Measurements from ENCODE around the gene TMEM9B.

- no peak for TF ChIP-seq RAD21 (conservative IDR thresholded peaks at IDR 0.05)
- TF ChIP-seq CTCF (IDR thresholded peaks at IDR 0.05; ENCODE audit: poor library complexity, severe bottlenecking) = no peak
- no peak for TF ChIP-seq MXI1 (conservative IDR thresholded peaks at IDR 0.05; ENCODE audit: poor library complexity, severe bottlenecking)
- TF ChIP-seq EP300 (conservative IDR thresholded peaks at IDR 0.05; ENCODE audit: poor library complexity, severe bottlenecking) = no peak
- TF ChIP-seq EZH2 (IDR thresholded peaks at IDR 0.05; ENCODE audit: borderline replicate concordance, insufficient read depth, low read length, poor library complexity, severe bottlenecking) = no peak
These were observed 53.6 kb downstream of the TMEM9B start for GRCh38 chr11:8910649-8911026.
